Measurements from ENCODE around the gene CNOT2.
"Not testable (repeated sequence)": the region's sequence is repeated elsewhere in the genome, so short reads cannot be mapped to it uniquely, and the experiment has no call there.

CNOT2 gene

DNA sequence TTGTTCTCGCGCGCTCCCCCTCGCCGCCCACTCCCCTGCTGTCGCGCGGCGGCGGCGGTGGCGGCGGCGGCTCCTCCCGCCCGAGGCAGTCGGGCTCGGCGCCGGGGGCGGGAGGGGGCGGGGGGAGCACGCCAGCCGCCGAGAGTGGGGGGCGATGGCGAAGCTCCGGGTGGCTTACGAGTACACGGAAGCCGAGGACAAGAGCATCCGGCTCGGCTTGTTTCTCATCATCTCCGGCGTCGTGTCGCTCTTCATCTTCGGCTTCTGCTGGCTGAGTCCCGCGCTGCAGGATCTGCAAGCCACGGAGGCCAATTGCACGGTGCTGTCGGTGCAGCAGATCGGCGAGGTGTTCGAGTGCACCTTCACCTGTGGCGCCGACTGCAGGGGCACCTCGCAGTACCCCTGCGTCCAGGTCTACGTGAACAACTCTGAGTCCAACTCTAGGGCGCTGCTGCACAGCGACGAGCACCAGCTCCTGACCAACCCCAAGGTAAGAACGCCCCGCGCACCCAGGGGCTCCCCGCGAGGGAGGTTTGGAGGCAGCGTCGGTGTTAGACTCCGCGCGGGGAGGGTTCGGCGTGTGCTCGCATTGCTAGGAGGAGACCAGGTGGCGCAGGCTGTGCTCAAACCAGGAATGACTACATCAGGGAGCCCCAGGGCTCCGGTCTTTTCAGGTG lies 123.5 kb downstream of the CNOT2 start:
- DNase-seq: no peak

DNA sequence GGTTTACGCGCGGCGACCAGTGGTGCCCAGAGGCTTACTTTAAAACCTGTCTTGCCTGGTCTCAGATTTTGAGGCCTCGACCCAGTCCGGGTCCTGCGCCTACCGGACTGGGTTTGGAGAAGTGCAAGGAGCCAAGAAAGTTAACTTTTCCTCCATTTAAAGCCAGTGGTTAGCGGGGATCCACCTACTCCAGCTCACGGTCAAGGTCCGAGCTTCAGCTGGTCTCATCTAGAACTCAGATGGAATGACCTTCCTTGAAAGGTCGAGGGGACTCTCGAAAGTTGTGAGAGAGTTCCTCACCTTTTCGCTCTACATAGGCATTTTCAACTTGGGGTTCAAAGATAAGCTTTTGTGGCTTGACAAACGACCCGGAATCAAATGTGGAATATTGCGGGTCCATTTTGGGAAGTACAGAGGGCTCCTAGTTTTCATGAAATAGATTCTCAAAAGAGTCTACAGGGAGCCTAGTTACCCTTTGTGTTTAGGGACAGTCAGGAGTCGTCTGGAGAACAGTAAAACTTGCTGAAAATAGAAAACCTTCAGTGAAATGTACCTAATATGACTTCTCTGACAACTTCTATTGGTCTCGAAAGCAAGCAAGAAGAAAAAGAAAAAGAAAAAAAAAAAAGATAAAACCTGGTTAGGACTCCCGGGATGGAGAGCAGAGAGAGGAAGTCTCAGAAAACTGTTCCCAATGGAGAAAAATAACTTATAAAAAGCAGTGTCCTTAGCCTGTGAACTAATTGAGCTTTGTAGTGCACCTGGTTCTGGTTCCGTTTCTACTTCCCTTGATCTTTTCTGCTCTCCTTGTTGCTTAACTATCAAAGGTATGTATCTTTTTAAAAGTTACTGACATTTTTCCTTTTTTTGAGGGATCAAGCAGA lies 124.3 kb downstream of the CNOT2 start:
- DNase-seq: no peak

DNA sequence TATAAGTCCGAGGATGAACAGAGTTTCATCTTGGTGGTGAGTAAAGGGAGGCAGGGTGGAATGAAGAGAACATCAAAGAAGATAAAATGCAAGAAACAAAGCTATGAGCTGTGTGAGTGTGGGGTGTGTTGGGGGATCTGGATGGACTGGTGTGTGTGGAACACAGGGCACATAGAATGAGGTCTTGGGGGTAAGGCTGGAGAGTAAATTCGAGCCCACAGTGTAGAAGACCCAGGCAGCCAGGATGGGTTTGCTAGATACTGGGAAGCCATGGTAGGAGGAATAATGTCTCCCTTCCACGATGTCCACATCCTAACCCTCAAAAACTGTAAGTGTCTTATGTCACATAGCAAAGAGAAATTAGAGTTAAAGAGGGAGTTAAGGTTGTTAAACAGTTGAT lies 129.6 kb downstream of the CNOT2 start:
- DNase-seq: no peak

DNA sequence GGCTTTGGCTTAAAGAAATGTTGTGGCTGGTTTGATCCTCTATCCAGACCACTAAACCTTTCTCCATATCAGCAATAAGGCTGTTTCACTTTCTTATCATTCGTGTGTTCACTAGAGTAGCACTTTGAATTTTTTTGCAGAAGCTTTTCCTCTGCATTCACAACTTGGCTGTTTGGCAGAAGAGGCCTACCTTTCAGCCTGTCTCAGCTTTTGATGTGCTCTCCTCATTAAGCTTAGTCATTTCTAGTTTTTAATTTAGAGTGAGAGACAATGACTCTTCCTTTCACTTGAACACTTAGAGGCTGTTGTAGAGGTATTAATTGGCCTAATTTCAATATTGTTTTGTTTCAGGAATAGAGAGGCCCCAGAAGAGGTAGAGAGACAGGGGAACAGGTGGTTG lies 136.6 kb downstream of the CNOT2 start:
- DNase-seq: no peak

DNA sequence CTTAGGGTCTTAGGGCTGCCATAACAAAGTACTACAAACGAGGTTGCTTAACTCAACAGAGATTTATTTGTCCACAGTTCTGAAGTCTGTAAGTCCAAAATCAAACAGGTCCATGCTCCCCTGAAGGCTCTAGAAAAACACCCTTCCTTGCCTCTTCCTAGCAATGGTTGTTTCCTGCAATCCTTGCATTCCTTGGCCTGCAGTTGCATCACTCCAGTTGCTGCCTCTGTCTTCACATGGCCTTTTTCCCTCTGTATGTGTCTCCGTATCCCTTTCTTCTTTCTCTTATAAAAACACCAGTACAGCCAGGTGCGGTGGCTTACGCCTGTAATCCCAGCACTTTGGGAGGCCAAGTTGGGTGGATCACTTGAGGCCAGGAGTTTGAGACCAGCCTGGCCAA lies 140.3 kb downstream of the CNOT2 start:
- DNase-seq: no peak

DNA sequence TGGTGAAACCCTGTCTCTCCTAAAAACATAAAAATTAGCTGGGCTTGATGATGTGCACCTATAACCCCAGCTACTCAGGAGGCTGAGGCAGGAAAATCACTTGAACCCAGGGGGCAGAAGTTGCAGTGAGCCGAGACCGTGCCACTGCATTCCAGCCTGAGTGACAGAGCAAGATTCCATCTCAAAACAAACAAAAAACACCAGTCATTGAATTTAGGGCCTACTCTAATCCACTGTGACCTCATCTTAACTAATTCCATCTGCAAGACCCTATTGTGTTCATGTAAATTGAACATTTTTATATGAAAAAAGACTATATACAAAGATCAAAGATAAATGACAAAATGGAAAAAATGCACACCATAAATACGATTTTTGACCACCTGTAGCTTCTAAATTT lies 140.7 kb downstream of the CNOT2 start:
- no peak for DNase-seq

DNA sequence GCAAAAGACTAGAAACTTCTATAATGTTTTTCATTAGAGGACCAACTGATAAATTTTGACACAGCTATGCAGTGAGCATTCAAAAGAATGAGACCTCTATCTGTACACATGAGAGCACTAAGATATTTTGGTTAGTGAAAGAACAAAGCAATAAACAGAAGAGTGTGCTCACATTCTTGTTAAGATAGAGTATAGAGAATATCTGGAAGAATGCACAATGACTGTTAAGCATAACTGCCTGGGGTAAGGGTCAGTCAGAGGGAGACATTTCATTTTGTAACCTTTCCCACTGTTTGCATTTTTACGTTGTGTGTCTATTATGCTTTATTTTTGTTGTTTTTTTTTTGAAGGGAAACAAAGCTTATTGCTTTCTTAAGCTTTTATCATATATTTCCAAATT lies 143.5 kb downstream of the CNOT2 start:
- DNase-seq: no peak

DNA sequence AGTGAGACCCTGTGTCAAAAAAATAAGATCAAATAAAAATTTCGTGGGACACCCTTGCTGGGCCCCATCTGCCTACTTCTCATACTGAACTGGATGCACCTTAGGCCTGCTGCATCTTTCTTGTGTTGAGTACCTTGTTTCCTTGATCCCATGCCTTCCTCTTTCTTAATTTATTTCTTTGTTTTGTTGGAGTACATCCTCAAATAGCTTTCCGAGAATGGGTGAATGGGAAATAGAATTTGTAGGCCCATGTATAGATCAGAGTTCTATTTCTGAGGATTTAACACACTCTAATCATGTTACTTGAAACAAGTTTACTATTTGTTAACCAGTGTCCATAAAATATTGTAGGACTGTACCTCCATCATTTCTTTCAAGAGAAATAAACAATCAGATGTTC lies 146.4 kb downstream of the CNOT2 start:
- DNase-seq: no peak

DNA sequence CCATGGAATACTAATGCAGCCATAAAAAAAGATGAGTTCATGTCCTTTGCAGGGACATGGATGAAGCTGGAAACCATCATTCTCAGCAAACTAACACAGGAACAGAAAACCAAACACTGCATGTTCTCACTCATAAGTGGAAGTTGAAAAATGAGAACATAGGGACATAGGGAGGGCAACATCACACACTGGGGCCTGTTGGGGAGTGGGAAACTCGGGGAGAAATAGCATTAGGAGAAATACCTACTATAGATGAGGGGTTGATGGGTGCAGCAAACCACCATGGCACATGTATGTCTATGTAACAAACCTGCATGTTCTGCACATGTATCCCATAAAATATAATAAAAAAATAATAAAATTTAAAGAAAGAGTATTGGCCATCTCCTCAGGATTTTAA lies 149.4 kb downstream of the CNOT2 start:
- not testable (repeated sequence) for DNase-seq

DNA sequence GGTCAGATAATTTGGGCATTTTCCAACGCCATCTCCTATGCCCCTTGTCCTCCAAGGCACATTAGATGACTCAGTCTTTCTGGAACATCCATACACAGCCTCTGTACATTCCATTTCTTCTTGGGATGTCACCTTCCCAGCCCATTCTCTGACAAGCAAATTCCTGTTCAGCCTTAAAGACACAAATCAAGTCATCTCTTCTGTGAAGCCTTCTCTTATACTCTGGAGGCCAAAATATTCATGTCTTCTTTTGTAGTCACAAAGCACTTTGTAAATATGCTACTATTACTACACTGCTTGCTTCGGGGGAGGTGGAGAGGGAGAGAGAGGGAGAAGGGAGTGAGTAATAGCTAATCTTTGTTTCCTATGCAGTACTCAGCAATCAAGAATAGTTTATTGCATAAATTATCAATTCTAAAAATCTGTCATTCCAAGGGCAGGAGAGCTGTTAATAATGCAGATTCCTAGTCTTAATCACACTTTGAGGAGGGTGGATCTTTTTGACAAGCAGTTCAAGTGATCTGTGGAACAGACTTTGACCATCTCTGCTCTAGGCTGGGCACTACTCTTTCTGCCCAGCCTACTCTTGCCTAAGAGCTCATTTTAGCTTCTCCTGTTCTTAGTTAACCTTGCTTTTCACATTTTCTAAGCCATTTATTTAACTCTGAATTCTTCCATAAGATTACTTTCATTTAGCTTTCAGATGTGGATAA lies 150.7 kb downstream of the CNOT2 start:
- DNase-seq: no peak

DNA sequence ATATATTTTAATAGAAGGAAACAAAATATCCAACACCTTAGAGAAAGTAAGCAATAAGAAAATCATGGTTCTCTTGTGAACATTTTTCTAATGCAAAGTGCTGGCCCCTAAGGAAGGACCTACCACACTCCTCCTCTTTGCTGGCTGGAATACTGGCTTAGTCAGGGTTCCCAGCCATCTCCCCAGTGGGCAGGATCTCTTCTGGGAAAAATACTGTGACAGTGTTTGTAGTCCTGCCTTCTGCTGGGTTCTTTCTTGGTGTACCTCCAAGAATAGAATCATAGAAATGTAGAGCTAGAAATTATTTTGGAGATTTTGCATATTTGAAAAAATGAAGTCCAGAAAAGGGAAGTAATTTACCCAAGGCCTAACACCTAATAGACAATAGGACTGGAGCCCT lies 154.8 kb downstream of the CNOT2 start:
- no peak for DNase-seq

DNA sequence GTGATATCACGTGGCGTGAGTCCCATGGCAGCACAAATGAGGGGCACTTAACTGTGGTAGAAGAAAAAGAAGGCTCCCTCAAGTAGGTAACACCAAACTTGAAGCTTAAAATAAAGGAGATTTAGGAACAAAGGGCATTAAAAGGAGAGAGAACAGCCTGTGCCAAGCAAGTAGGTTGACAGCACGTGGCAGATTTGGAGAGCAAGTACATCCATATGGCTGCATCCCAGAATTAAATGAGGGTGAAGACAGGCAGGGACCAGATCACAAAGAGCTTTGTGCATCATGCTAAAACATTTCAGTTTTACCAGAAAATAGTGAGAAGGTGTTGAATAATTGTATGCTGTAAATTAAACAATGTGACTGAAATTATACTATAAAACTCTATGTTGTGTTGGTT lies 155.6 kb downstream of the CNOT2 start:
- DNase-seq: no peak

DNA sequence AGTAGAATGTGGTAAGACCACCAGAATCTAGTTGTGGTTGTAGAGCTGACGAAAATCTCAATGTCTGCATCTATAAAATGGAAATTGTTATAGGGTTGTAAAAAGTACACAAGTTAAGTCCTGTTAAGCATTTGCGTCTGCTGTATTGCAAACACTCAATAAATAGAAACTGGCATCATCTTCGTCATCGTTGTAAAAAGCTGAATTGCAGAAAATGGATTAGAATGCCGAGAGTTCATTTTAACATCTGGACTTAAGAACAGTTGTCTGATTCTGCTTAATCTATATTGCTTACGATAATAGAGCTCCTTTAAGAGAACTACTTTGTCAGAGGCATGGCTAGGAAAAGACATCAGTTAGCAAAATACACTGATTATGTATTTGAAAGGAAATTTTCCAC lies 156.1 kb downstream of the CNOT2 start:
- no peak for DNase-seq

DNA sequence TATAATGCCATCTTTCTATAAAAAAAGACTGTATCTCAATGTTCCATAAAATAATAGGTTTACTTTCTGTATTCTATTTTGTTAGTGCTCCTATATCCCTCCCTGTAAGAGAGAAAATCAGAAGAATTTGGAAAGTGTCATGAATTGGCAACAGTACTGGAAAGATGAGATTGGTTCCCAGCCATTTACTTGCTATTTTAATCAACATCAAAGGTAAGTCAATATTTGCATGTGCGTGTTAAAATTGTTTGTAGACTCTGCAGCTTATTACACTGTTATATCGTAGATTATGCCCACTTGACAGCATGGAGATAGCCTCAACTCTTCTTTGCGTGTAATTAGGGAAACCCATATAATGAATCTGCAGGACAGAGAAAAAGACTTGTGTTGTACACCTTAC lies 156.9 kb downstream of the CNOT2 start:
- DNase-seq: no peak

DNA sequence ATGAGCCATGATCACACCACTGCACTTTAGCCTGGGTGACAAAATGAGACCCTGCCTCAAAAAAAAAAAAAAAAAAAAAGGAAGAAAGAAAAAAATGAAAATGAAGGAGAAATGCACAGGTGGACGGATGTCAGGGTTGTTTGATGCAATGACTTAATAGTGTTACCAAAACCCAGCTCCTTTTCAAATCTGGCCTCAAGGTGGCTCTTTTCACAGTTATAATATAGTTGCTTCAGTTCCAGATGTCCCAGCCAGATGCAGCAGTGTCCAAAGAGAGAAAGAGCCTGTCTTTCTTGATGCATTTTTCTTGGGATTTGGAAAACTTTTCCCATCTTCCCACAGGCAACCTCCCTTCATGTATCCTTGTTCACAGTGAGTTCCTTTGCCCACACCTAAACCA lies 159.4 kb downstream of the CNOT2 start:
- DNase-seq: no peak

DNA sequence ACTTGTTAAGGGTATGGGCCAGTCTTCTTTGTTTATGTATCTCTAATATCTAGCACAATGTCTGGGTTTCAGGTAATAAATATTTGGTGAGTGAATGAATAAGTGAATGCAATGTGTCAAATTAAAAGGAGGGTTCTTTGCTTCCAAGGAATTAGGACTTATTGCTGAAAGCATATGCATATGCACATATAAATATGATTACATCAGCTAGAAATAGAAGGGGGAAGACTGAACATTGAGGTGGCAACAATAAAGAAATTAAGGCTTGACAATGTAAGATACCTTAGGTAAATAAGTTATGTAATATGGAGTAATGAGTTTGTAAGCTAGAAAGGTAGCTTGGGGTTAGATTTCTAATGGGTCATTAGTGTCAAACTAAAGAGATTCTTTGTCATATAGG lies 160.6 kb downstream of the CNOT2 start:
- DNase-seq: no peak
